Fibroblast of lung (primary cell): ENCODE results near the gene NKAIN2. TPM values are rescaled to one million over a fixed set of nuclear protein-coding genes. Genes with fewer than 3 reads are reported as not detected.

Source experiments
- DNase-seq, 2 donors: peaks; one replicate each; pipeline versions ENCODE4 v3.0.0 to v3.0.0-alpha.2; 2010; ENCODE audit warnings: low read depth in 2 of 2
- H2AFZ ChIP-seq: 2 replicates; pipeline ENCODE4 v1.5.1; 2012; ENCODE audit warnings: low read length, control low read depth, inconsistent platforms
- H3K27ac ChIP-seq: 2 replicates; pipeline ENCODE4 v1.5.1; 2011; ENCODE audit warnings: low read length, control low read depth; ENCODE audit not compliant: insufficient read depth
- H3K27me3 ChIP-seq: 2 replicates; pipeline ENCODE4 v1.5.1; 2011; ENCODE audit warnings: mild to moderate bottlenecking, low read length; ENCODE audit not compliant: control insufficient read depth, insufficient read depth
- H3K36me3 ChIP-seq: 2 replicates; pipeline ENCODE4 v1.5.1; 2011; ENCODE audit warnings: low read length; ENCODE audit not compliant: control insufficient read depth, insufficient read depth
- H3K4me1 ChIP-seq: 2 replicates; pipeline ENCODE4 v1.5.1; 2011; ENCODE audit warnings: low read length; ENCODE audit not compliant: control insufficient read depth, insufficient read depth; ENCODE audit errors: extremely low read depth
- H3K4me2 ChIP-seq: 2 replicates; pipeline ENCODE4 v1.5.1; 2011; ENCODE audit warnings: low read length, control low read depth; ENCODE audit not compliant: insufficient read depth; ENCODE audit errors: extremely low read depth
- H3K4me3 ChIP-seq, 4 experiments: fragments of 200-600 bp in 1 of 4; sonication (generic) in 1 of 4; replicated peaks in 1 of 4; 2 replicates each; pipeline ENCODE4 v1.5.1; 2011 to 2016; ENCODE audit warnings: low read length in 4 of 4, low read depth in 3 of 4, mild to moderate bottlenecking in 3 of 4, control low read depth in 2 of 4, inconsistent platforms in 1 of 4, mixed read lengths in 1 of 4; ENCODE audit not compliant: insufficient read depth in 1 of 4; ENCODE audit errors: control extremely low read depth in 1 of 4
- H3K79me2 ChIP-seq: 2 replicates; pipeline ENCODE4 v1.5.1; 2012; ENCODE audit warnings: mild to moderate bottlenecking, low read length, inconsistent platforms; ENCODE audit not compliant: control insufficient read depth, insufficient read depth
- H3K9ac ChIP-seq: 2 replicates; pipeline ENCODE4 v1.5.1; 2011; ENCODE audit warnings: mild to moderate bottlenecking, low read length, control low read depth; ENCODE audit not compliant: insufficient read depth
- H3K9me3 ChIP-seq: 2 replicates; pipeline ENCODE4 v1.5.1; 2012; ENCODE audit warnings: low read depth, low read length; ENCODE audit not compliant: control insufficient read depth, insufficient read depth
- H4K20me1 ChIP-seq: 2 replicates; pipeline ENCODE4 v1.5.1; 2011; ENCODE audit warnings: low read length; ENCODE audit not compliant: control insufficient read depth, insufficient read depth; ENCODE audit errors: extremely low read depth
- CTCF ChIP-seq, 2 donors: IDR thresholded peaks in 1 of 2; conservative IDR thresholded peaks in 1 of 2; 1 replicate in 1 of 2; 2 replicates in 1 of 2; pipeline ENCODE4 v1.5.1; 2011 to 2012; ENCODE audit warnings: low read length in 2 of 2, control low read depth in 1 of 2, inconsistent platforms in 1 of 2, low read depth in 1 of 2, mild to moderate bottlenecking in 1 of 2
- EZH2 ChIP-seq: IDR thresholded peaks from 2 replicates; pipeline ENCODE4 v1.5.1; 2012; ENCODE audit warnings: low read length, control low read depth, mild to moderate bottlenecking; ENCODE audit errors: missing control alignments
- polyA plus RNA-seq, 2 donors: library from polyadenylated mRNA; depleted of rRNA in 1 of 2; stranded (reverse) in 1 of 2; unstranded in 1 of 2; fragments of >200 nt; gene quantifications; 2 replicates each; pipeline ENCODE4 v1.2.1, GENCODE V29; 2011 to 2012; ENCODE audit warnings: missing spikeins in 1 of 2
- total RNA-seq: library from RNA; depleted of rRNA; stranded (reverse); fragments of >200 nt; gene quantifications from 2 replicates; pipeline ENCODE4 v1.2.1, GENCODE V29; 2014

NKAIN2 gene
- total and polyA plus RNA-seq, 2 donors (not counting 1 experiment from before 2014, with no cell fraction given) = not detected

GRCh38 chr6:124356276-124356810 is 552.7 kb downstream of the NKAIN2 start:
- Histone ChIP-seq H3K79me2 (no peaks in the 10 kb centered on the region), H3K4me3 (no peak overlapping the region), H3K4me1 (no peaks in the 10 kb centered on the region), H3K9me3 (no peaks in the 10 kb centered on the region), H3K27ac (no peak overlapping the region), H3K27me3 (no peaks in the 10 kb centered on the region), H3K4me2 (no peak overlapping the region), H2AFZ (no peak overlapping the region), H3K36me3 (no peaks in the 10 kb centered on the region), H4K20me1 (no peaks in the 10 kb centered on the region), H3K9ac (no peak overlapping the region)
- DNase-seq = no peak
- TF ChIP-seq CTCF (conservative IDR thresholded peaks at IDR 0.05 in 1 of 2, IDR thresholded peaks at IDR 0.05 in 1 of 2; ENCODE audit: low read depth in 1 of 2, low read length in 2 of 2) (no peak), EZH2 (no peak)

GRCh38 chr6:124356811-124357210 is 553.1 kb downstream of the NKAIN2 start:
- TF ChIP-seq EZH2 (no peak), CTCF (conservative IDR thresholded peaks at IDR 0.05 in 1 of 2, IDR thresholded peaks at IDR 0.05 in 1 of 2; ENCODE audit: low read depth in 1 of 2, low read length in 2 of 2) (no peak)
- Histone ChIP-seq H3K4me1 (no peaks in the 10 kb centered on the region), H3K4me3 (no peak overlapping the region), H3K4me2 (no peak overlapping the region), H3K79me2 (no peaks in the 10 kb centered on the region), H4K20me1 (no peaks in the 10 kb centered on the region), H3K9me3 (no peaks in the 10 kb centered on the region), H3K27me3 (no peaks in the 10 kb centered on the region), H3K36me3 (no peaks in the 10 kb centered on the region), H3K9ac (no peak overlapping the region), H2AFZ (no peak overlapping the region), H3K27ac (no peak overlapping the region)
- DNase-seq = no peak

- H3K9ac ChIP-seq = no peak overlapping the region
- H3K4me3 ChIP-seq = no peak overlapping the region
- no peak overlapping the region for H3K27ac ChIP-seq
- H3K4me1 ChIP-seq = no peaks in the 10 kb centered on the region
- no peaks in the 10 kb centered on the region for H3K36me3 ChIP-seq
- H3K4me2 ChIP-seq = no peak overlapping the region
- H3K9me3 ChIP-seq = no peaks in the 10 kb centered on the region
- H2AFZ ChIP-seq = no peak overlapping the region
- no peaks in the 10 kb centered on the region for H3K27me3 ChIP-seq
- no peaks in the 10 kb centered on the region for H3K79me2 ChIP-seq
- DNase-seq = peak; percentile 9 to 37
- no peaks in the 10 kb centered on the region for H4K20me1 ChIP-seq
- TF ChIP-seq EZH2 (no peak), CTCF (conservative IDR thresholded peaks at IDR 0.05 in 1 of 2, IDR thresholded peaks at IDR 0.05 in 1 of 2; ENCODE audit: low read depth in 1 of 2, low read length in 2 of 2) (no peak)
Measured at GRCh38 chr6:124368131-124368530, 564.5 kb downstream of the NKAIN2 start.
